Measurements from ENCODE around the gene CTXND1. TPM values are rescaled to one million over a fixed set of nuclear protein-coding genes. Genes with fewer than 3 reads are reported as not detected.

The CTXND1 gene
- polyA plus RNA-seq, 3 donors: not detected

DNA sequence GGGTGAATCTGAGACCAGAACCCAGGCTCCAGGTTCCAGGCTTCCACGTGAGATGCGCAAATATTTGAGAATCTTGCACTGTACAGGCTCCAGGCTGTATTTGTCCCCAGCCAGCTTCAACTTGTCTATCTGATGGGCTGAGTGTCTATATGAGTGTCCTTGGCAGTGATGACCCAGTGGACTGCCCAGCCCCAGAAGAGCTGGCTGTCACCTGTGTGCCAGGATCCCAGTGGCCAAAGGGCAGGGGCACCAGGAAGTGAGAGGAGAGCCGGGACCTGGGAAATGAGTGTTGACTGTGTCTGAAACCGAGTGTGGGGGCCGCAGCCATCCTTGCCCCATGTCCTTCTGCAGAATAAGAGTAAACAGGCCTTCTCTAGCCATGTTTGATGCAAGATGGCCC is 88.8 kb downstream of the CTXND1 start:
- TF ChIP-seq, protein P1, sequence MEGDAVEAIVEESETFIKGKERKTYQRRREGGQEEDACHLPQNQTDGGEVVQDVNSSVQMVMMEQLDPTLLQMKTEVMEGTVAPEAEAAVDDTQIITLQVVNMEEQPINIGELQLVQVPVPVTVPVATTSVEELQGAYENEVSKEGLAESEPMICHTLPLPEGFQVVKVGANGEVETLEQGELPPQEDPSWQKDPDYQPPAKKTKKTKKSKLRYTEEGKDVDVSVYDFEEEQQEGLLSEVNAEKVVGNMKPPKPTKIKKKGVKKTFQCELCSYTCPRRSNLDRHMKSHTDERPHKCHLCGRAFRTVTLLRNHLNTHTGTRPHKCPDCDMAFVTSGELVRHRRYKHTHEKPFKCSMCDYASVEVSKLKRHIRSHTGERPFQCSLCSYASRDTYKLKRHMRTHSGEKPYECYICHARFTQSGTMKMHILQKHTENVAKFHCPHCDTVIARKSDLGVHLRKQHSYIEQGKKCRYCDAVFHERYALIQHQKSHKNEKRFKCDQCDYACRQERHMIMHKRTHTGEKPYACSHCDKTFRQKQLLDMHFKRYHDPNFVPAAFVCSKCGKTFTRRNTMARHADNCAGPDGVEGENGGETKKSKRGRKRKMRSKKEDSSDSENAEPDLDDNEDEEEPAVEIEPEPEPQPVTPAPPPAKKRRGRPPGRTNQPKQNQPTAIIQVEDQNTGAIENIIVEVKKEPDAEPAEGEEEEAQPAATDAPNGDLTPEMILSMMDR (IDR thresholded peaks at IDR 0.05): no peak
- 95% methylated on average over 2 of the region's 5 CpGs for WGBS (ENCODE audit: insufficient coverage)
- Histone ChIP-seq H3K4me1 (ENCODE audit: control insufficient read depth in 1 of 2, insufficient read depth in 2 of 2, low read length in 2 of 2) (peaks cover 32 to 33% of the 10 kb centered on the region in 2 donors), H3K4me2 (replicated peaks; ENCODE audit: extremely low read depth, low read length, poor library complexity, severe bottlenecking) (no peak overlapping the region), H3K4me3 (replicated peaks in 1 of 3; ENCODE audit: low read depth in 2 of 3, low read length in 3 of 3) (no peak overlapping the region), H3K9ac (ENCODE audit: insufficient read depth, low read length, poor library complexity, severe bottlenecking) (no peak overlapping the region), H4K20me1 (ENCODE audit: insufficient read depth, low read length) (no peaks in the 10 kb centered on the region), H2AFZ (ENCODE audit: insufficient read depth, low read depth, low read length, poor library complexity, severe bottlenecking) (no peak overlapping the region), H3K36me3 (replicated peaks in 1 of 2; ENCODE audit: control insufficient read depth in 1 of 2, insufficient read depth in 2 of 2, low read length in 2 of 2) (peaks cover under 1 to 28% of the 10 kb centered on the region in 2 donors), H3K27me3 (ENCODE audit: control insufficient read depth in 2 of 2, insufficient read depth in 2 of 2, low read length in 2 of 2) (no peaks in the 10 kb centered on the region), H3K27ac (ENCODE audit: low read depth in 1 of 2, low read length in 2 of 2) (peak overlapping the region in 1 of 2 donors; percentile 89), H3K79me2 (ENCODE audit: insufficient read depth, low read length) (no peaks in the 10 kb centered on the region), H3K9me3 (replicated peaks in 1 of 2; ENCODE audit: control insufficient read depth in 1 of 2, insufficient read depth in 1 of 2, low read length in 2 of 2) (no peaks in the 10 kb centered on the region)
- intact Hi-C loops (cut with micrococcal nuclease): loop anchor here in 1 of 2 donors (5.0 kb wide), 1 partner anchor 106 kb away; the partner anchor contains the start of gene ZFAND6
- DNase-seq: no peak
- Mint-ChIP-seq H3K4me3 (no peak overlapping the region), H3K9me3 (peaks cover 0 to 6% (median 1%) of the 10 kb centered on the region in 7 donors), H3K27ac (peak overlapping the region in 1 of 7 donors; percentile 79), H3K36me3 (peaks cover 37 to 51% of the 10 kb centered on the region in 2 donors), H3K27me3 (ENCODE audit: low read depth in 3 of 3) (peaks cover 0 to 5% (median 0%) of the 10 kb centered on the region in 3 donors), H3K4me1 (peaks cover 33% of the 10 kb centered on the region)

DNA sequence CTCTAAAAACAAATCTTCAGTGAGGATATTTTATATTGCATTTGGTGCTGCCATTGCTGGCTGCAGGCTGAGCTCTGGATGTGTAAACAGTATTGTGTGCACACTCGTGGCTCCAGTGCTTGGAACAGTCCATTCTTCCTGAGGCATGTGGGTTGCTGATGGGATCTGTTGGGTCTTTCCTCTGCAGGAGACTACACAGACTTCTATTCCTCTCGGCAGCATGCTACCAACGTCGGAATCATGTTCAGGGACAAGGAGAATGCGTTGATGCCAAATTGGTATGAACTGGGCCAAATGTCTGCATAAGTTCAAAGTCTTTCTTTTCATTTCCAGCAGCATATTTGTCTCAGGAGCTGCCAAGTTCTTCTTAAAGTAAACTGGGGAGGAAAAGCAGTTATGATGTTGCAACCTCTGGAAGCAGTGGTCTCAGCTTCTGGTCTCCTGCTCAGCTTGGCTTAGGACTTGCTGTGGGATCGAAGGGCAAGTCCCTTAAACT is 89.9 kb downstream of the CTXND1 start:
- peaks cover 33% of the 10 kb centered on the region for H3K4me1 Mint-ChIP-seq
- Histone ChIP-seq H4K20me1 (ENCODE audit: insufficient read depth, low read length) (no peaks in the 10 kb centered on the region), H3K9me3 (replicated peaks in 1 of 2; ENCODE audit: control insufficient read depth in 1 of 2, insufficient read depth in 1 of 2, low read length in 2 of 2) (no peaks in the 10 kb centered on the region), H3K4me3 (replicated peaks in 1 of 3; ENCODE audit: low read depth in 2 of 3, low read length in 3 of 3) (no peak overlapping the region), H3K4me2 (replicated peaks; ENCODE audit: extremely low read depth, low read length, poor library complexity, severe bottlenecking) (no peak overlapping the region), H3K27me3 (ENCODE audit: control insufficient read depth in 2 of 2, insufficient read depth in 2 of 2, low read length in 2 of 2) (no peaks in the 10 kb centered on the region), H3K27ac (ENCODE audit: low read depth in 1 of 2, low read length in 2 of 2) (peak overlapping the region in 1 of 2 donors; percentile 89), H3K79me2 (ENCODE audit: insufficient read depth, low read length) (peaks cover 3% of the 10 kb centered on the region), H3K36me3 (replicated peaks in 1 of 2; ENCODE audit: control insufficient read depth in 1 of 2, insufficient read depth in 2 of 2, low read length in 2 of 2) (peaks cover 0 to 28% of the 10 kb centered on the region in 2 donors), H2AFZ (ENCODE audit: insufficient read depth, low read depth, low read length, poor library complexity, severe bottlenecking) (no peak overlapping the region), H3K4me1 (ENCODE audit: control insufficient read depth in 1 of 2, insufficient read depth in 2 of 2, low read length in 2 of 2) (peaks cover 32 to 33% of the 10 kb centered on the region in 2 donors), H3K9ac (ENCODE audit: insufficient read depth, low read length, poor library complexity, severe bottlenecking) (no peak overlapping the region)
- H3K36me3 Mint-ChIP-seq: peaks cover 37 to 51% of the 10 kb centered on the region in 2 donors
- TF ChIP-seq, protein P1 (IDR thresholded peaks at IDR 0.05): no peak
- intact Hi-C loops (cut with micrococcal nuclease): loop anchor here in 1 of 2 donors (5.0 kb wide), 1 partner anchor 105 kb away; the partner anchor contains the start of gene ZFAND6
- peaks cover 0 to 5% (median 0%) of the 10 kb centered on the region in 3 donors for H3K27me3 Mint-ChIP-seq (ENCODE audit: low read depth in 3 of 3)
- no peak for DNase-seq
- H3K4me3 Mint-ChIP-seq: no peak overlapping the region
- peak overlapping the region in 3 of 7 donors; percentile 50 to 91 (median 85) for H3K27ac Mint-ChIP-seq
- WGBS (ENCODE audit: insufficient coverage): 0% methylated on average over 2 of the region's 6 CpGs
- peaks cover 0 to 6% (median 1%) of the 10 kb centered on the region in 7 donors for H3K9me3 Mint-ChIP-seq
